A549 (cell line): Measurements from ENCODE around the gene MTAP. TPM values are rescaled to one million over a fixed set of nuclear protein-coding genes. Genes with fewer than 3 reads are reported as not detected.

Experiments used
- ATAC-seq, 2 experiments: fragments of 200-7000 bp in 1 of 2; fragments of >200 bp in 1 of 2; cut with Nextera tagmentation in 1 of 2; cut with Tn5 transposase in 1 of 2; 3 replicates each; pipeline versions ENCODE4 v1.8.0 to v1.9.1; 2018 to 2020; ENCODE audit warnings: mild to moderate bottlenecking in 1 of 2, moderate library complexity in 1 of 2
- CTCF ChIA-PET: fragments of 300-600 bp; sonication (Branson Sonifier 250); formaldehyde crosslinking; extraction: SDS; loops from one replicate; lab custom pipeline; 2021; ENCODE audit warnings: antibody characterized with exemption, inconsistent platforms; lab: Yijun Ruan, JAX
- POLR2A ChIA-PET: fragments of 350-600 bp; formaldehyde crosslinking; extraction: SDS; loops from one replicate; lab custom pipeline; 2021; ENCODE audit warnings: antibody characterized with exemption, inconsistent platforms; lab: Yijun Ruan, JAX
- DNase-seq, 2 experiments: peaks; one replicate each; pipeline versions ENCODE4 v3.0.0 to v3.0.0-alpha.2; 2011 to 2016; ENCODE audit warnings: low read depth in 1 of 2, low spot score in 1 of 2
- FAIRE-seq: peaks from 2 replicates; lab custom pipeline; 2011; peaks lifted over from hg19 to GRCh38; lab: Jason Lieb, UNC
- H3K27ac ChIP-seq, 2 experiments: fragments of >200 bp; sonication (Bioruptor Twin); formaldehyde crosslinking; 3 replicates each; pipeline ENCODE4 v1.5.1; 2016 to 2017
- H3K4me1 ChIP-seq: fragments of >200 bp; sonication (Bioruptor Twin); formaldehyde crosslinking; 3 replicates; pipeline ENCODE4 v1.6.1; 2016
- H3K4me2 ChIP-seq: fragments of >200 bp; sonication (Bioruptor Twin); formaldehyde crosslinking; 3 replicates; pipeline ENCODE4 v1.6.1; 2016
- H3K4me3 ChIP-seq: fragments of >200 bp; sonication (Bioruptor Twin); formaldehyde crosslinking; 3 replicates; pipeline ENCODE4 v1.5.1; 2016
- H3K9me3 ChIP-seq: fragments of >200 bp; sonication (Bioruptor Twin); formaldehyde crosslinking; 3 replicates; pipeline ENCODE4 v1.6.1; 2016
- CHD4 ChIP-seq: fragments of 200-600 bp; sonication (generic); IDR thresholded peaks from 2 replicates; pipeline ENCODE4 v1.6.1; 2016; ENCODE audit warnings: antibody characterized with exemption, mild to moderate bottlenecking, borderline replicate concordance
- EHF ChIP-seq: fragments of 250-450 bp; sonication (Bioruptor Pico); IDR thresholded peaks from 2 replicates; pipeline ENCODE4 v1.5.0; 2020; ENCODE audit warnings: mild to moderate bottlenecking
- EP300 ChIP-seq, 2 experiments: fragments of >200 bp; sonication (Bioruptor Twin); formaldehyde crosslinking; IDR thresholded peaks; 2 replicates in 1 of 2; 3 replicates in 1 of 2; pipeline ENCODE4 v1.6.1; 2016 to 2017
- ESRRA ChIP-seq: fragments of 150-350 bp; IDR thresholded peaks from 2 replicates; pipeline ENCODE4 v1.6.1; 2014; ENCODE audit warnings: mild to moderate bottlenecking, low read length, borderline replicate concordance
- FOSL2 ChIP-seq, 2 experiments: fragments of 450-650 bp in 1 of 2; fragments of >200 bp in 1 of 2; sonication (Bioruptor Twin) in 1 of 2; formaldehyde crosslinking; IDR thresholded peaks; 2 replicates each; pipeline versions ENCODE4 v1.5.0 to v1.6.1; 2016 to 2020; ENCODE audit warnings: mild to moderate bottlenecking in 1 of 2, moderate library complexity in 1 of 2
- FOXS1 ChIP-seq: fragments of 250-450 bp; sonication (Bioruptor Pico); IDR thresholded peaks from 2 replicates; pipeline ENCODE4 v1.5.0; 2020; ENCODE audit warnings: mild to moderate bottlenecking, moderate library complexity
- HOXA7 ChIP-seq: fragments of 250-450 bp; sonication (Bioruptor Pico); IDR thresholded peaks from 2 replicates; pipeline ENCODE4 v1.5.0; 2020; ENCODE audit warnings: mild to moderate bottlenecking, moderate library complexity
- JUN ChIP-seq, 2 experiments: fragments of >200 bp; sonication (Bioruptor Twin); formaldehyde crosslinking; IDR thresholded peaks; 2 replicates in 1 of 2; 3 replicates in 1 of 2; pipeline ENCODE4 v1.6.1; 2016 to 2017
- JUNB ChIP-seq: fragments of >200 bp; sonication (Bioruptor Twin); formaldehyde crosslinking; IDR thresholded peaks from 2 replicates; pipeline ENCODE4 v1.6.1; 2016
- KDM5A ChIP-seq: fragments of 200-600 bp; sonication (generic); IDR thresholded peaks from 2 replicates; pipeline ENCODE4 v1.6.1; 2016; ENCODE audit warnings: antibody characterized with exemption, mild to moderate bottlenecking
- MAFK ChIP-seq: fragments of 450-650 bp; IDR thresholded peaks from 2 replicates; pipeline ENCODE4 v1.6.1; 2014; ENCODE audit not compliant: partially characterized antibody
- MAZ ChIP-seq: fragments of 150-350 bp; IDR thresholded peaks from 2 replicates; pipeline ENCODE4 v1.6.1; 2014; ENCODE audit warnings: antibody characterized with exemption, low read depth, low read length, borderline replicate concordance
- MYC ChIP-seq: IDR thresholded peaks from 2 replicates; pipeline ENCODE4 v1.6.1; 2012; ENCODE audit warnings: mild to moderate bottlenecking, inconsistent platforms, low read length, improper control_type of control experiment, borderline replicate concordance
- NR3C1 ChIP-seq: fragments of >200 bp; sonication (Bioruptor Twin); formaldehyde crosslinking; IDR thresholded peaks from 3 replicates; pipeline ENCODE4 v1.6.1; 2017
- PHF8 ChIP-seq: fragments of 200-600 bp; sonication (generic); IDR thresholded peaks from 2 replicates; pipeline ENCODE4 v1.6.1; 2016; ENCODE audit warnings: low read depth, mild to moderate bottlenecking, antibody characterized with exemption, moderate library complexity, borderline replicate concordance
- RAD21 ChIP-seq, 2 experiments: fragments of >200 bp in 1 of 2; sonication (Bioruptor Twin) in 1 of 2; formaldehyde crosslinking in 1 of 2; IDR thresholded peaks in 1 of 2; conservative IDR thresholded peaks in 1 of 2; 2 replicates in 1 of 2; 3 replicates in 1 of 2; pipeline ENCODE4 v1.6.1; 2012 to 2018; ENCODE audit warnings: inconsistent platforms in 1 of 2
- RNF2 ChIP-seq: fragments of 200-600 bp; sonication (generic); IDR thresholded peaks from 2 replicates; pipeline ENCODE4 v1.6.1; 2016; ENCODE audit warnings: low read depth, mild to moderate bottlenecking, antibody characterized with exemption, moderate library complexity, borderline replicate concordance
- TFCP2L1 ChIP-seq: fragments of 250-450 bp; sonication (Bioruptor Pico); IDR thresholded peaks from 2 replicates; pipeline ENCODE4 v1.5.0; 2021; ENCODE audit warnings: mild to moderate bottlenecking
- TP53 ChIP-seq: fragments of 250-450 bp; sonication (Bioruptor Pico); IDR thresholded peaks from 2 replicates; pipeline ENCODE4 v1.5.0; 2021; ENCODE audit warnings: mild to moderate bottlenecking, moderate library complexity
- ZNF302 ChIP-seq: fragments of 250-450 bp; sonication (Bioruptor Pico); IDR thresholded peaks from 2 replicates; pipeline ENCODE4 v1.9.0; 2021; ENCODE audit warnings: inconsistent platforms, mild to moderate bottlenecking, moderate library complexity
- ZSCAN20 ChIP-seq: fragments of 250-450 bp; sonication (Bioruptor Pico); IDR thresholded peaks from 2 replicates; pipeline ENCODE4 v1.8.0; 2022; ENCODE audit warnings: mild to moderate bottlenecking, moderate library complexity
- WGBS: methylation state at CpG from one replicate; pipeline ENCODE4 v1.1.6; 2017; ENCODE audit errors: missing lambda C conversion rate; 5-methylcytosine and 5-hydroxymethylcytosine counted together
- polyA plus RNA-seq, 4 experiments: library from polyadenylated mRNA; depleted of rRNA in 3 of 4; stranded (reverse); fragments of >200 nt; fragmentation: RNase III in 1 of 4; extraction: RNeasy Plus Mini Kit Qiagen cat#74134 plus additional on column Dnase treatment in 1 of 4; gene quantifications; 2 replicates in 3 of 4; 3 replicates in 1 of 4; pipeline ENCODE4 v1.2.3, GENCODE V29; 2011 to 2017
- TF ChIP-seq, protein P1 (sequence below): fragments of 250-450 bp; sonication (Bioruptor Pico); IDR thresholded peaks from 2 replicates; pipeline ENCODE4 v1.5.0; 2020; ENCODE audit warnings: low read depth, mild to moderate bottlenecking, moderate library complexity
- TF ChIP-seq, protein P2 (sequence below): fragments of 250-450 bp; sonication (Bioruptor Pico); IDR thresholded peaks from 2 replicates; pipeline ENCODE4 v1.5.0; 2021; ENCODE audit warnings: mild to moderate bottlenecking, moderate library complexity, borderline replicate concordance

Gene MTAP
- polyA plus RNA-seq, 2 of the 4 experiments (the other 2 are of a cell fraction), result 4.1 to 35.6 TPM

DNA sequence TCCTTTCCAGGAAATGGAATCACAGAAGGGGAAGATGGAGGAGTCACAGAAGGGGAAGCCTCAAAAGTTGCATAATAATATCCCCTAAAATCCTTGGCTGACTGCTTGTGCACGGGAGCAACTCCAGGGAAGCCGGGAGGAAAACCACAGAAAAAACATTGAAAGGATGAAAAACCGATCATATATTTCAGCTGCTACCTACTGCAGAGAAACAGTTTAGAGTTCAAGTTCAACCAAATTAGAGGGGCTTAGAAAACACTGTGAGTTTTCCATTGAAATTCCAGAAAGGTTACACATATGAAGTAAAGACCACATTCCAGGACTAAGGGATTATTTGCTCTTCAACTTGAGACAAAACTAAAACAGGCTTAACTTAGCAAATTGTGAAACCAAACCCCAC lies 37.6 kb upstream of the MTAP start:
- H3K4me2 ChIP-seq, result no peak overlapping the region

DNA sequence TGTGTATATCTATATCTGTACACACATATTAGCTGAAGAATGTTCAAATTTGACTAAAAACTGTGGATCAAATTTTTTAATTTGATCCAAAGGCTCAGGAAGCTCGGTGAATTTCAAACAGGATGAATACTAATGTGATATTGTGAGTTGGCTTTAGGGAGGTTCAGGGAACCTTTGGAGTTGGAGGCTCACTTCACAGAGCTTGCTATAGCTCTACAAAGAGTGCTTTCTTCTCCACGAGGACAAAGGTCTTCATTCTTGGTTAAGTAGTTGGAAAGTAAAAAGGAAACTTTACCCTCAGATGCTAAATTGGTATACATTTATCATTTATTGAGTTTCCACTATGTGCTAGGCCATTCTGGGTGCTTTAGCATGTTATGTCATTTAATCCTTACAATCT lies 36.3 kb upstream of the MTAP start:
- 27% methylated on average over 2 of the region's 2 CpGs for whole genome bisulfite sequencing
- POLR2A ChIA-PET, result no interaction called here
- FAIRE-seq, result no peak
- no peak overlapping the region for H3K4me3 ChIP-seq
- no peak for DNase-seq
- TF ChIP-seq TP53 (CRISPR knock-in tag) (no peak), EHF (CRISPR knock-in tag) (no peak), MAFK (no peak), MAZ (no peak), TFCP2L1 (CRISPR knock-in tag) (no peak), JUNB (no peak), HOXA7 (no peak), ZNF302 (CRISPR knock-in tag) (no peak), RNF2 (no peak), FOSL2 (IDR thresholded peaks at IDR 0.05) (no peak), FOSL2 (CRISPR knock-in tag; IDR thresholded peaks at IDR 0.05) (no peak), NR3C1 (no peak), ZSCAN20 (CRISPR knock-in tag) (no peak), RAD21 (conservative IDR thresholded peaks at IDR 0.05 in 1 of 2, IDR thresholded peaks at IDR 0.05 in 1 of 2) (no peak), JUN (IDR thresholded peaks at IDR 0.05) (no peak), KDM5A (no peak), ESRRA (no peak), FOXS1 (no peak), EP300 (IDR thresholded peaks at IDR 0.05) (no peak)
- TF ChIP-seq, protein P1, sequence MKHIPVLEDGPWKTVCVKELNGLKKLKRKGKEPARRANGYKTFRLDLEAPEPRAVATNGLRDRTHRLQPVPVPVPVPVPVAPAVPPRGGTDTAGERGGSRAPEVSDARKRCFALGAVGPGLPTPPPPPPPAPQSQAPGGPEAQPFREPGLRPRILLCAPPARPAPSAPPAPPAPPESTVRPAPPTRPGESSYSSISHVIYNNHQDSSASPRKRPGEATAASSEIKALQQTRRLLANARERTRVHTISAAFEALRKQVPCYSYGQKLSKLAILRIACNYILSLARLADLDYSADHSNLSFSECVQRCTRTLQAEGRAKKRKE (CRISPR knock-in tag), result no peak
- TF ChIP-seq, protein P2, sequence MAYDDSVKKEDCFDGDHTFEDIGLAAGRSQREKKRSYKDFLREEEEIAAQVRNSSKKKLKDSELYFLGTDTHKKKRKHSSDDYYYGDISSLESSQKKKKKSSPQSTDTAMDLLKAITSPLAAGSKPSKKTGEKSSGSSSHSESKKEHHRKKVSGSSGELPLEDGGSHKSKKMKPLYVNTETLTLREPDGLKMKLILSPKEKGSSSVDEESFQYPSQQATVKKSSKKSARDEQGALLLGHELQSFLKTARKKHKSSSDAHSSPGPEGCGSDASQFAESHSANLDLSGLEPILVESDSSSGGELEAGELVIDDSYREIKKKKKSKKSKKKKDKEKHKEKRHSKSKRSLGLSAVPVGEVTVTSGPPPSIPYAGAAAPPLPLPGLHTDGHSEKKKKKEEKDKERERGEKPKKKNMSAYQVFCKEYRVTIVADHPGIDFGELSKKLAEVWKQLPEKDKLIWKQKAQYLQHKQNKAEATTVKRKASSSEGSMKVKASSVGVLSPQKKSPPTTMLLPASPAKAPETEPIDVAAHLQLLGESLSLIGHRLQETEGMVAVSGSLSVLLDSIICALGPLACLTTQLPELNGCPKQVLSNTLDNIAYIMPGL (CRISPR knock-in tag), result no peak
- TF ChIP-seq, all 56 proteins: peak for 0
- ATAC-seq, result no peak
- Histone ChIP-seq H3K9me3 (no peaks in the 10 kb centered on the region), H3K27ac (no peak overlapping the region), H3K4me2 (no peak overlapping the region), H3K4me1 (0 out of 3 replicates have a peak, but pooled peaks cover 5% of the 10 kb centered on the region)
- CTCF ChIA-PET, result no interaction called here

More for the DNA sequence above, 37.6 kb upstream of the MTAP start:
- ATAC-seq (no peak), DNase-seq (no peak), FAIRE-seq (no peak)
- ChIA-PET CTCF (no interaction called here), POLR2A (no interaction called here)
- H3K4me3 ChIP-seq, result no peak overlapping the region
- no peak for TF ChIP-seq MYC
- no peak for TF ChIP-seq TP53 (CRISPR knock-in tag)
- TF ChIP-seq ESRRA, result no peak
- no peak for TF ChIP-seq CHD4
- TF ChIP-seq PHF8, result no peak
- 75% methylated on average over 3 of the region's 3 CpGs for WGBS
- H3K9me3 ChIP-seq, result no peaks in the 10 kb centered on the region
- no peak overlapping the region for H3K27ac ChIP-seq
- no peaks in the 10 kb centered on the region for H3K4me1 ChIP-seq
